MV-4-11 (cell line): ENCODE data around the gene AGPAT2.
"Not testable (repeated sequence)": the region's sequence is repeated elsewhere in the genome, so short reads cannot be mapped to it uniquely, and the experiment has no call there.

Experiments used
- DNase-seq: peaks from one replicate; lab custom pipeline; 2025; lab: John Stamatoyannopoulos, UW

Gene AGPAT2

GRCh38 chr9:136720251-136720897, 33.1 kb upstream of the AGPAT2 start:
- no peak for DNase-seq

- DNase-seq = peak; percentile 30
Measured at GRCh38 chr9:136719195-136719880, 32.1 kb upstream of the AGPAT2 start.

GRCh38 chr9:136718345-136719194, 31.3 kb upstream of the AGPAT2 start:
- DNase-seq = no peak

GRCh38 chr9:136717399-136717798, 30.1 kb upstream of the AGPAT2 start:
- DNase-seq = no peak

GRCh38 chr9:136714893-136715274, 27.6 kb upstream of the AGPAT2 start:
- DNase-seq = no peak

GRCh38 chr9:136714096-136714892, 27.0 kb upstream of the AGPAT2 start:
- no peak for DNase-seq

- no peak for DNase-seq
Measured at GRCh38 chr9:136713550-136713949, 26.3 kb upstream of the AGPAT2 start.

- no peak for DNase-seq
Measured at GRCh38 chr9:136712690-136713544, 25.7 kb upstream of the AGPAT2 start.

GRCh38 chr9:136711751-136712689, 24.8 kb upstream of the AGPAT2 start, which contains the start of gene DIPK1B:
Gene DIPK1B (plus strand): TSS chr9:136712572. CDS start chr9:136712666, 94 bp downstream.
- DNase-seq = no peak

- not testable (repeated sequence) for DNase-seq
Measured at GRCh38 chr9:136711219-136711648, 24.0 kb upstream of the AGPAT2 start.

- DNase-seq = no peak
Measured at GRCh38 chr9:136710543-136710942, 23.3 kb upstream of the AGPAT2 start.

GRCh38 chr9:136709454-136710109, 22.3 kb upstream of the AGPAT2 start:
- no peak for DNase-seq

GRCh38 chr9:136707849-136708517, 20.7 kb upstream of the AGPAT2 start:
- no peak for DNase-seq

GRCh38 chr9:136707011-136707410, 19.8 kb upstream of the AGPAT2 start:
- DNase-seq = no peak

- DNase-seq = peak; percentile 66
Measured at GRCh38 chr9:136705564-136705963, 18.3 kb upstream of the AGPAT2 start.

- not testable (repeated sequence) for DNase-seq
Measured at GRCh38 chr9:136704741-136705140, 17.5 kb upstream of the AGPAT2 start.

GRCh38 chr9:136703276-136703860, 16.1 kb upstream of the AGPAT2 start:
- peak; percentile 85 for DNase-seq

GRCh38 chr9:136701668-136702053, 14.4 kb upstream of the AGPAT2 start:
- DNase-seq = no peak
